Thymus (tissue), 11 donors: Measurements from ENCODE around the gene PARVG. TPM values are rescaled to one million over a fixed set of nuclear protein-coding genes. Genes with fewer than 3 reads are reported as not detected.

ENCODE experiments used
- DNase-seq, 9 donors: peaks; one replicate each; pipeline ENCODE4 v3.0.0-alpha.2; 2013; ENCODE audit warnings: low spot score in 9 of 9, low read depth in 6 of 9, missing footprints in 1 of 9
- H3K27ac ChIP-seq, 2 donors: one replicate each; pipeline ENCODE4 v1.5.1; 2013; ENCODE audit warnings: control low read depth in 1 of 2, low read depth in 1 of 2, low read length in 1 of 2, mild to moderate bottlenecking in 1 of 2, moderate library complexity in 1 of 2
- H3K27me3 ChIP-seq, 2 donors: one replicate each; pipeline ENCODE4 v1.5.1; 2013; ENCODE audit warnings: low read length in 1 of 2; ENCODE audit not compliant: control insufficient read depth in 2 of 2, insufficient read depth in 1 of 2
- H3K36me3 ChIP-seq, 2 donors: one replicate each; pipeline ENCODE4 v1.5.1; 2013; ENCODE audit warnings: low read length in 1 of 2, mild to moderate bottlenecking in 1 of 2, moderate library complexity in 1 of 2; ENCODE audit not compliant: control insufficient read depth in 2 of 2, insufficient read depth in 2 of 2
- H3K4me1 ChIP-seq, 2 donors: one replicate each; pipeline ENCODE4 v1.5.1; 2013; ENCODE audit warnings: low read length in 2 of 2; ENCODE audit not compliant: control insufficient read depth in 2 of 2, insufficient read depth in 2 of 2
- H3K4me3 ChIP-seq, 2 donors: one replicate each; pipeline ENCODE4 v1.5.1; 2013; ENCODE audit warnings: low read length in 2 of 2, control low read depth in 1 of 2, mild to moderate bottlenecking in 1 of 2
- H3K9me3 ChIP-seq, 2 donors: one replicate each; pipeline ENCODE4 v1.5.1; 2013; ENCODE audit warnings: low read length in 1 of 2, mild to moderate bottlenecking in 1 of 2; ENCODE audit not compliant: control insufficient read depth in 2 of 2, insufficient read depth in 1 of 2
- WGBS: extraction: QIAGEN DNeasy Blood & Tissue Kit; methylation state at CpG from one replicate; pipeline ENCODE4 v1.1.7; 2013; 5-methylcytosine and 5-hydroxymethylcytosine counted together
- polyA plus RNA-seq: library from polyadenylated mRNA; stranded (reverse); fragments of 200-250 nt; gene quantifications from one replicate; pipeline ENCODE4 v1.2.3, GENCODE V29; 2013
- total RNA-seq: library from RNA; stranded (reverse); fragments of 120-200 nt; gene quantifications from one replicate; pipeline ENCODE4 v1.2.4, GENCODE V29; 2013
- donor health status: healthy.

Gene PARVG
- total and polyA plus RNA-seq, 2 donors: 60.8 to 165 TPM

DNA sequence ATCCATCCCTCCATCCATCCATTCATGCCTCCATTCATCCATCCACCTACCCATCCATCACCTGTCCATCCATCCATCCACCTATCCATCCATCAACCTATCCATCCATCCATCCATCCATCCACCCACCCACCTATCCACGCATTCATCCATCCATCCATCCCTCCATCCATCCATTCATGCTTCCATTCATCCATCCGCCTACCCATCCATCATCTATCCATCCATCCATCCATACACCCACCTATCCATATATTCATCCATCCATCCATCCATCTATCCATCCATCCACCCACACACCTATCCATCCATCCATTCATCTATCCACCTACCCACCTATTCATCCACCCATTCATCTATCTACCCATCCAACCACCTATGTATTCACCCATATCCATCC lies 13.8 kb downstream of the PARVG start:
- Histone ChIP-seq H3K27me3 (no peaks in the 10 kb centered on the region), H3K4me1 (peaks cover 12 to 18% of the 10 kb centered on the region in 2 donors), H3K4me3 (no peak overlapping the region), H3K36me3 (peaks cover 12 to 26% of the 10 kb centered on the region in 2 donors), H3K27ac (no peak overlapping the region), H3K9me3 (peaks cover 3 to 11% of the 10 kb centered on the region in 2 donors)
- no peak for DNase-seq
- WGBS: 96% methylated on average over 2 of the region's 2 CpGs

DNA sequence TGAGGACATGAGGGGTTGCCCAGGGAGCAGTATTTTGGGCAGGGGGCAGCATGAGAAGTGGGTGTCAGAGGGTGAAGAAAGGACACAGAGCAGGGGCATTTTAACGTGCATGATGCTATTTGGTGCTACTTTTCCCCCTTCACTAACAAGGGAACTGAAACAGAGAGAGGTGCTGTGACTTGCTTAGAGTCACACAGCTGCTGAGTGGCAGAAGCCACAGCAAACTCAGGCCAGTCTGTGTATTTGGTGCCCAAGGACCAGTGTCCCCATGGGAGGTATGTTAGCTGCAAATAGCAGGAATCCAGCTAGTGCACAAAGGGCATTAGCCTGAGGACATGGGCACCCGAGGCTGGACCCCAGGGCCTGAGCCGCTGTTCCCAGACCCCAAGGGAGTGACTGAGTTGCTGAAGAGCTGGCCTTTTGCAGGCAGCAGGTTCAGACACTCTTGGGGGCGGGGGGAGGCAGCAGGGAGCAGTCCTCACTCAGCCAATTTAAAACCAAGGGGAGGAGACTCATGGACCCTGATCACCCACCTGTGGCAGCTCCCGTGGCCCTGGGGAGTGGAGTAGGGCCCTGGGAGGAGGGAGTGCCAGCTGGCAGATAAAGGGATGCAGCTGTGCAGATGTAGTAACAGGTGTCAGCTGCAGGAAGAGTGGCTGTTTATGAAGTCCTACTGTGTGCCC lies 14.6 kb downstream of the PARVG start:
- peak in 1 of 9 donors; percentile 9 for DNase-seq

DNA sequence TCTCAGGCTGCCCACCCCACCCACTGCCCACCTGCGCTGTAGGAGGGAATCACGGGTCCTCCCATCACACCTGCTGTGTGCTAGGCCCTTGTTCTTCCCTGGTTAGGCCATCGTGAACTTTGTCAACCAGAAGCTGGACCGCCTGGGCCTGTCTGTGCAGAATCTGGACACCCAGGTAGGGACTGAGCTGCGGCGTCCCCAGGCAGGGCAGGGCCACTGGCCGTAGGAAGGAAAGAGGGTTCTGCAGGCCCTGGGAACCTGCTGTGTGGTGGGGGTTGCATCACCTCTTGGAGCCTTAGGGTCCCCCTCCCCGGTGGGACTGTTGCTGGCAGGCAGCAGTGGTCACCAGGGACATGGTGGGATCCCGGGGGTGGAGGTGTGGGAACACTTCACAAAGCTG lies 15.5 kb downstream of the PARVG start:
- WGBS: 95% methylated on average over 9 of the region's 9 CpGs
- H3K36me3 ChIP-seq: peaks cover 22 to 28% of the 10 kb centered on the region in 2 donors
- H3K4me3 ChIP-seq: no peak overlapping the region
- H3K27ac ChIP-seq: no peak overlapping the region
- H3K4me1 ChIP-seq: peaks cover 12% of the 10 kb centered on the region in 2 donors
- H3K9me3 ChIP-seq: peaks cover 3 to 11% of the 10 kb centered on the region in 2 donors
- H3K27me3 ChIP-seq: no peaks in the 10 kb centered on the region
- no peak for DNase-seq

More for the DNA sequence above, 14.6 kb downstream of the PARVG start:
- Histone ChIP-seq H3K9me3 (peaks cover 3 to 11% of the 10 kb centered on the region in 2 donors), H3K4me1 (peaks cover 12 to 18% of the 10 kb centered on the region in 2 donors), H3K27me3 (no peaks in the 10 kb centered on the region), H3K36me3 (peaks cover 19 to 28% of the 10 kb centered on the region in 2 donors), H3K27ac (no peak overlapping the region), H3K4me3 (no peak overlapping the region)
- WGBS: 76% methylated on average over 5 of the region's 5 CpGs

DNA sequence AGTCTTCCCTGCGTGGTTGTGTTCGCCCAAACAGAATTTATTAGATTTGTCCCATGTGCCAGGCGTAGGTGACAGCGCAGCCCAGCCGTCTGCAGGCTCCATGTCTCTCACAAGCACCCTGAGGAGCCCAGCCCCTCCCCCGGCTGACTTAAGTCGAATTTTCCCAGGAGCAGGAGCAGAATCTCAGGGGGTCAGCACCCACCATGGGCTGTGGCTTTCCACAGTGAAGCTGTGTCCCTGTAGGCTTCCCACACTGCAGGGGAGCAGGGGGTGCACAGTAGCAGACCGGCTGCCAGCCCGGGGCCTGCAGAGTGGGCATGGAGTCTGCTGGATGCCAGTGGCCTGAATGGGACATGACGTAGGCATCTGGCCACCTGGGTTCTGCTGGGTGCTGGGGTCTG lies 16.0 kb downstream of the PARVG start:
- Histone ChIP-seq H3K4me3 (no peak overlapping the region), H3K27ac (no peak overlapping the region), H3K9me3 (peaks cover 3 to 11% of the 10 kb centered on the region in 2 donors), H3K4me1 (peaks cover 12% of the 10 kb centered on the region in 2 donors), H3K27me3 (no peaks in the 10 kb centered on the region), H3K36me3 (peaks cover 26 to 27% of the 10 kb centered on the region in 2 donors)
- WGBS: 96% methylated on average over 10 of the region's 10 CpGs
- no peak for DNase-seq

DNA sequence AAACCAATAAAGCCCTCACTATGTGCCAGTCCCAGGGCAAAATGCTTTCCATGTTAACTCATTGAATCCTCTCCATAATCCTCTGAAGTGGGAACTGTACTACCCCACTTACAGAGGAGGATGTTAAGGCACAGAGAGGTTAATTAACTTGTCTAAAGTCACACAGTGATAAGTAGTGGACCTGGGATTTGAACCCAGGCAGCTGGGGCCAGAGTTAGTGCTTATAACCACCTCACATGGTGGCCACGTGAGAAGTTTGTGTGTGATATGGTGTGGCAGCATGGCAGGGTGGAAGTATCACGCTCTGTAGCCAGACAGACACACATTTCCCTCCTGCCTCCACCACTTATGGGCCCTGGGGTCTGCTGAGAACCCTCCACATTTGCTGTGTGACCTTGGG lies 16.5 kb downstream of the PARVG start:
- no peak for DNase-seq
- 97% methylated on average over 2 of the region's 2 CpGs for WGBS

DNA sequence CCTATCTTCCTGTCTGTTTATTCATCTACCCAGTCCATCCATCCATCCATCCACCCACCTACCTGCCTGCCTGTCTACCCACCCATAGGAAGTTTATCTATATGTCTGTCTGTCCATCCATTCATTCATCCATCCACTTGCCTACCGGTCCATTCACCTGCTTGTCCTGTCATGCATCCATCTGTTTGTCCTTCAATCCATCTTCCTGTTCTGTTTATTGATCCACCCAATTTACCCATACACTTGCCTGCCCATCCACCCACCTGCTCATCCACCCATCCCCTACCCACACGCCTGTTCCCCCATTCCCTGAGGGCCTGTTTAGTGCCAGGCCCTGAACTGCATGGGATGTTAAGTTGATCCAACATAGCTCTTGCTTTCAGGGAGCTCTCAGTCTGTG lies 18.4 kb downstream of the PARVG start:
- Histone ChIP-seq H3K9me3 (peaks cover 3 to 4% of the 10 kb centered on the region in 2 donors), H3K4me3 (no peak overlapping the region), H3K4me1 (peaks cover 0 to 3% of the 10 kb centered on the region in 2 donors), H3K27ac (no peak overlapping the region), H3K27me3 (no peaks in the 10 kb centered on the region), H3K36me3 (peaks cover 17 to 31% of the 10 kb centered on the region in 2 donors)
- DNase-seq: no peak
- 96% methylated on average over 2 of the region's 2 CpGs for WGBS

More for the DNA sequence above, 16.5 kb downstream of the PARVG start:
- Histone ChIP-seq H3K27ac (no peak overlapping the region), H3K27me3 (no peaks in the 10 kb centered on the region), H3K36me3 (peaks cover 25 to 26% of the 10 kb centered on the region in 2 donors), H3K4me3 (no peak overlapping the region), H3K9me3 (peaks cover 3 to 11% of the 10 kb centered on the region in 2 donors), H3K4me1 (peaks cover 12% of the 10 kb centered on the region in 2 donors)

DNA sequence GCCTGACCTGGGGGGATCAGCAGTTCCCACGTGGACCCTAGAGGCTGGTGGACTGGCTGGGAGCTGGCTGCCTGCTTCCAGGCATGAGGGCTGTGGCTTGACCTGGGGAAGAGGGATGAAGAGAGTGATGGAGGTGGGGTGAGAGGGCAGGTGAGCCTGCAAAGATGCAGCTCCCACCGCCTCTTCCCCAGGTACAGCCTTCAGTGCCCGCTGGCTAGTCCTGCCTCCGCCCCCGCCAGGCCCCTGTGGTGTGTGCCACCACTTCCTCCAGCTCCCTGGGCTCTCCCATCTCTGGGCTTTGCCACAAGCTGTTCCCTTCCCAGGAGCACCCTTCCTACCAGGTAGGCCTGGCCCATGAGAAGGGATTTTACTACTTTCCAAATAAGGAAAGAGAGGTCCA lies 19.1 kb downstream of the PARVG start:
- peaks cover 13 to 35% of the 10 kb centered on the region in 2 donors for H3K36me3 ChIP-seq
- no peak overlapping the region for H3K27ac ChIP-seq
- peaks cover 3 to 4% of the 10 kb centered on the region in 2 donors for H3K9me3 ChIP-seq
- no peaks in the 10 kb centered on the region for H3K27me3 ChIP-seq
- H3K4me3 ChIP-seq: no peak overlapping the region
- peaks cover 0 to 3% of the 10 kb centered on the region in 2 donors for H3K4me1 ChIP-seq
- no peak for DNase-seq
- 96% methylated on average over 5 of the region's 5 CpGs for WGBS

DNA sequence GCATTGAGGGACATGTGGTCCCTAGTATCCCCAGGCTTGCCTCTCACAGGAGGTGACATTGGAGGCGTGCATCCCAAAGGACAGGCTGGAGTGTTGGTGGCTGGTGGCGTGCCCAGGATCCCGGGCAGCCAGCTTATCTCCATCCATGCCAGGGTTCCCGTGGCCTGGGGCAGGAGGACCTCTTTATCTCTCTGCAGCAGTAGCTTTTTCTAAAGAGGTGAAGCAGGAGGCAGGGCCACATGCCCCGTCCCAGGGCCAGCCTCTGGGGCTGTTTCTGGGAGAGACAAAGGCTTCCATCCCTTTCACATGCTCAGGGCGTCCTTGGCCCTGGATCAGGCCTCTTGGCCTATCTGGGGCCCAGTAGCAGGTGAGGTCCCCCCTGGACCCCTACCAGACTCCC lies 19.7 kb downstream of the PARVG start:
- H3K9me3 ChIP-seq: peaks cover 2 to 3% of the 10 kb centered on the region in 2 donors
- 97% methylated on average over 6 of the region's 6 CpGs for WGBS
- H3K4me3 ChIP-seq: no peak overlapping the region
- H3K27me3 ChIP-seq: no peaks in the 10 kb centered on the region
- H3K36me3 ChIP-seq: peaks cover 13 to 32% of the 10 kb centered on the region in 2 donors
- H3K27ac ChIP-seq: no peak overlapping the region
- no peak for DNase-seq
- H3K4me1 ChIP-seq: peaks cover 0 to under 1% of the 10 kb centered on the region in 2 donors

DNA sequence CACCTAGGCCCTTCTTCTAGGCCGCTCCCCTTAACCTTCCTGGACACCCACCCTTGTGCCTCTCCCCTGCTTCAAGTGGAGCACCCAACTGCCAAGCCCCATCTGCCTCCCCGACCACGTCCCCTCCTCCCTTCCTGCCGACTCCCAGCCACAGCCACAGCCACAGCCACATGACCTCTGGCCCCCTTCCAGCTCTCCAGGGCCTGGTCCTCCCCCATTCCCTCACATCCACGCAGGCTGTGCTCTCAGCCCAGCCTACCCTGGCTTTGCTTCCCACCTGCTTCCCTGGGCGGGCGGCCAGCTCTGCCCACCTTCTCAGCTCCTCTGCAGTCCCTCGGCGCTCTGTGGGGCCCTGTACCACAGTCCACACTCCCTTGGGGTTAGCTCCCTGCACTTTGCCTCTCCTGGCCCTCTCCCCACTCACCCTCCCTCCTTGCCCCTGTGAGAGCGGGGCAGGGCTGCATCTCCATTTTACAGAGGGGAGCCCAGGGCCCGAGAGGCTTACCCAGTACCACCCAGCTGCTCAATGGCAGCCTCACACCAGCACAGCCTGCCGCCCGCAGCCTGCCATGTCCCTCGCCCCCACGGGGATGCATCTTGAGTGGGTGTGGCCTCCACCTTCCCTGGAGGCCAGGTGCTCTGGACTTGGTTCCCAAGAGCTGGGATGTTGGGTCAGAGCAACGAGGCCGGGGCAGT lies 20.3 kb downstream of the PARVG start:
- Histone ChIP-seq H3K4me1 (no peaks in the 10 kb centered on the region), H3K9me3 (peaks cover 0 to 3% of the 10 kb centered on the region in 2 donors), H3K27ac (no peak overlapping the region), H3K4me3 (no peak overlapping the region), H3K36me3 (peaks cover 13 to 37% of the 10 kb centered on the region in 2 donors), H3K27me3 (no peaks in the 10 kb centered on the region)
- DNase-seq: no peak
- WGBS: 81% methylated on average over 17 of the region's 17 CpGs
